ENCODE results near the gene PRLR. TPM values are rescaled to one million over a fixed set of nuclear protein-coding genes. Genes with fewer than 3 reads are reported as not detected.
"Not testable (repeated sequence)": the region's sequence is repeated elsewhere in the genome, so short reads cannot be mapped to it uniquely, and the experiment has no call there.

Gene PRLR
- total RNA-seq, 1 donor from 2014 or later, result 109 TPM

GRCh38 chr5:35035929-35036328 lies 194.4 kb downstream of the PRLR start:
- DNase-seq (ENCODE audit: low spot score), result not testable (repeated sequence)

GRCh38 chr5:35035271-35035670 lies 195.0 kb downstream of the PRLR start:
- no peak for DNase-seq (ENCODE audit: low spot score)

GRCh38 chr5:35032356-35032755 lies 197.9 kb downstream of the PRLR start:
- no peak for DNase-seq (ENCODE audit: low spot score)

- peak; percentile 70 for DNase-seq (ENCODE audit: low spot score)
Observed at GRCh38 chr5:35031276-35031675, 199.0 kb downstream of the PRLR start.

- DNase-seq (ENCODE audit: low spot score), result no peak
Observed at GRCh38 chr5:35030426-35031100, 199.7 kb downstream of the PRLR start.

- no peak for DNase-seq (ENCODE audit: low spot score)
Observed at GRCh38 chr5:35029333-35029732, 201.0 kb downstream of the PRLR start.

GRCh38 chr5:35026941-35027340 lies 203.3 kb downstream of the PRLR start:
- DNase-seq (ENCODE audit: low spot score), result no peak

GRCh38 chr5:35026280-35026840 lies 203.9 kb downstream of the PRLR start:
- no peak for DNase-seq (ENCODE audit: low spot score)

GRCh38 chr5:35024911-35025510 lies 205.3 kb downstream of the PRLR start:
- DNase-seq (ENCODE audit: low spot score), result no peak

GRCh38 chr5:35023391-35024178 lies 206.7 kb downstream of the PRLR start:
- no peak for DNase-seq (ENCODE audit: low spot score)

- peak; percentile 85 for DNase-seq (ENCODE audit: low spot score)
Observed at GRCh38 chr5:35016174-35017051, 213.9 kb downstream of the PRLR start.

- no peak for DNase-seq (ENCODE audit: low spot score)
Observed at GRCh38 chr5:35015063-35015462, 215.2 kb downstream of the PRLR start.

GRCh38 chr5:35012796-35013195 lies 217.5 kb downstream of the PRLR start:
- DNase-seq (ENCODE audit: low spot score), result no peak

- no peak for DNase-seq (ENCODE audit: low spot score)
Observed at GRCh38 chr5:35012365-35012764, 217.9 kb downstream of the PRLR start.

- DNase-seq (ENCODE audit: low spot score), result no peak
Observed at GRCh38 chr5:35010676-35011075, 219.6 kb downstream of the PRLR start.

- peak; percentile 89 for DNase-seq (ENCODE audit: low spot score)
Observed at GRCh38 chr5:35009657-35010056, 220.6 kb downstream of the PRLR start.

- DNase-seq (ENCODE audit: low spot score), result no peak
Observed at GRCh38 chr5:35009019-35009418, 221.3 kb downstream of the PRLR start.

GRCh38 chr5:35004771-35005170 lies 225.5 kb downstream of the PRLR start:
- no peak for DNase-seq (ENCODE audit: low spot score)

- DNase-seq (ENCODE audit: low spot score), result no peak
Observed at GRCh38 chr5:35004200-35004599, 226.1 kb downstream of the PRLR start.

GRCh38 chr5:35003018-35003957 lies 227.0 kb downstream of the PRLR start:
- DNase-seq (ENCODE audit: low spot score), result peak; percentile 59

Measured in umbilical cord (tissue), 2 donors.